Measurements from ENCODE around the gene PPP3R1.

Gene PPP3R1

DNA sequence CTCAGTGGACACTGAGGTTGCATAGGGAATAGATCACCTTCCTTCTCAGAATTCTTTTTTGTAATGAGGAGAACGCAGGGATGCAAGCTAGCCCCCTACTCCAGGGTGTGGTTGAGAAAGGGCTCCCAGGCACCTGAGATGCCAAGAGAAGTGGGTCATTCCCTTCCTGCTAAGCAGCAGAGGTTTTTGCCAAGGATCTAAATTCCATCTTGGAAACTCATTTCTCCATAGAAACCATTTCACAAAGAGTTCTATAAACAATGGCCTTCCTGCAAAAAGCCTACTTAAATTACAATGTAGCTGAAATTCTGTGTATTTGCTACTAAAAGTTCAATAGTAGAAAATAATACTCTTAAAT lies 3.7 kb upstream of the PPP3R1 start:
- DNase-seq = no peak

DNA sequence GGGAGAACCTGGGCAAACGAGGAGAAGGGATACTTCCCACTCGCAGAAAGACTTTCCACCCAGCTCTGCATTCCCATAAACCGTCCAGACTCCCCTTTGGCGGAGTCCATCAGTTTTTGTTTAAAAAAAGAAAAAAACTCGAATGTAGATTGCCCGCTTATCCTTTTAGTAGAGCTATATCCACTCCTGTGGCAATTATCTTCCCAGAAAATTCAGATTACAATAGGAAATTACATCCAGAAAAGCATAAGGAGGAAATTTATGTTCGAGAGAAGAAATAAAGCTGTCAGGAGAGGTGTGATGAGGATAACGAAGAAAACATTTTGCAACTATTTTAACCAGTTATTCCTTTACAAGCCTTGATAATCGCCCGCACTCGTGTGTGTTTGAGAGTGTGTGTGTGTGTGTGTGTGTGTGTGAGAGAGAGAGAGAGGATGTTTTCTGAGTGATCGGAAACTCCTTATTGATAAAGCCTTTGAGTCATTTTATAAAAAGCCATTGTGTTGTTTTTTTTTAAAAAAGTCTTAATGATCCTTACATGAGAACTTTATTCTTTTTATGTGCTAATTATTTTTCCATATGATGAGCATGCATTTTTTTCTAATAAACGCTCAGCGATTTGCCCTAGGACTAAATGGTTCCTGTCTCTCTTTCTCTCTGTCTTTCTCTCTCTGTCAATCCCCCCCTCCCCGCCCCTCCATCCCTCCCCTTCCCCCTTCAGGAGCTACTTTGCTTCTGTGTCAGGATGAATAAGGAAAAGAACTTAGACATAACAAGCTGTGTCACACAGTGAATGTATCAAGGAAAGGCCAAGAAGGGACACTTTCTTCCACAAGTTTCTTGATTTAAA lies 1.1 kb upstream of the PPP3R1 start:
- DNase-seq = peak; percentile 29

DNA sequence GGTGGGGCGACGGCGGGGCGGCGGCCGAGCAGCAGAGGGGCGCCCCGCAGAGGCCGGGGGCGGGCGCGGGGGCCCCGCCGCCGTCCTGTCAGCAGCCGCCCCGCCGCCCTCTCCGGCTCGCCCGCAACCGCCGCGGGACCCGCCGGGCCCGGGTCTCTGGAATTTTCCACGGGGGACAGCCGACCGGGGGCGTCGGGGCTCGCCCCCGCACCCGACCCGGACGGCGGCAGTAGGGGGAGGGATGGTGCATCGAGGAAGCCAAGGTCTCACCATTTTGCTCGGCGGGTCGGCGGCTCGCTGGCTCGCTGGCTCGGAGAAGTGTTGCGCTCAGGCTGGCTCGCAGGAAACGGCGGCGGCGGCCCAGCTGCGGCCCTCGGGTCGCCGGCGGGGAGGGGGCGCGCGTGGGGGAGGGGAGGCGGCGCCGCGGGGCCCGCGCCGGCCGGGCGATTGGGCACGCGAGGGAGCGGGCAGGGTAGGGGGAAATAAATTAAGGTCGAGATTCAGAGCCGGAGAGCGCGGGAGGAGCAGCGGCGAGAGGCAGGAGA lies 405 bp downstream of the PPP3R1 start:
- peak; percentile 68 for DNase-seq

DNA sequence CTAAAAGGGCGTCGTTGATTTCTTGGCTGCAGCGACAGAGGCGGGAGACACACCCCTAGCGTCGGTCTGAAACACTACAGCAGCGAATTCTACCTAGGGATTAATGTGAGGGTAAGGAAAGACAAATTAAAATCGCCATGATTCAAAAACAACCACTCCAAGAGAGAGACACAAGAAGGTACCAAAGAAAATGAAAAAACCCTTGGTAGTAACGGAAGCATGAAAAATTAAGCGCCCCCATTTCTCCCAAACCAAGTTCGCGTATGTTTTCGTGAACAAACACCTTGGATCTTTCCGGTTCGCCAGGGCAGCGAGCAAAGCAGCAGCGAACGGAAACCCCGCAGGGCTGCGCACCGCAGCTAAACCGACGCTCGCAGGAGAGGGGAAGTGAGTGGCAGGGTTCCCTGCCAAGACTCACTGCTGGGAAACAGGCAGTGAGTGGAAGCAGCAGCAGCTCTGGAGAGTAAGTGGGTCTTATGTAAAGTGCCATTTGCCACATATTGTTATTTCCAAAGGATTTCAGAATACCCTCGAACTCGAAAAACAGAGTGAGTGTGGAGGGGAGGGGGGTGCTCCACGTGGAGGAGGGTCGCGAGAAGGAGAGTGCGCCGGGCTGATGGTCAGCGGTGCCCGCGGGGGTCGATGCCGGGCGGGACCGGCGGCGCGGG lies 1.0 kb downstream of the PPP3R1 start:
- DNase-seq = peak; percentile 78

DNA sequence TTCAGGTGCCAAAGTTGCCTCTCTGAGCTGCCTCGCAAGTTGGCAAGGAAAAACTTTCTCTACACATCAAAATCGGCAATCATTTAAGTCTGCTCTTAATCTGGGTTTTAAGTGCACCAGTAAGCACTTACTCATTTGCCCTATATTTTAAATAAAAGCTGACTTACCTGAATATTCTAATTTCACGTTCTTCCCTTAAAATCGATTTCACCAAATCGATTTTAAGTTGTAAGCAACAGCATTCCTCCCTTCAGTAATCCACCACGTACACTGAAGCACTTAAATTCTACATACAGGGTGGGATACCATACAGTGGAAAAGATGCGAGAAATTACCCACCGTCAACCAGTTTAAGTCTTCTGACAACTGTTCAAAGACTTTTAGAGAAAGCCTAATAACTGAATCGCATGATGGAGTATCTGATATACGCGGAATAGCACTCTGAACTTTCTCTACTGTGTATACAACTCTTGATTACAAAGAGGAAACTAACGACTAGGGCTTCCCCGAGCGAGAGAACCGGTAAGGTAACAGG lies 1.6 kb downstream of the PPP3R1 start:
- DNase-seq = no peak

DNA sequence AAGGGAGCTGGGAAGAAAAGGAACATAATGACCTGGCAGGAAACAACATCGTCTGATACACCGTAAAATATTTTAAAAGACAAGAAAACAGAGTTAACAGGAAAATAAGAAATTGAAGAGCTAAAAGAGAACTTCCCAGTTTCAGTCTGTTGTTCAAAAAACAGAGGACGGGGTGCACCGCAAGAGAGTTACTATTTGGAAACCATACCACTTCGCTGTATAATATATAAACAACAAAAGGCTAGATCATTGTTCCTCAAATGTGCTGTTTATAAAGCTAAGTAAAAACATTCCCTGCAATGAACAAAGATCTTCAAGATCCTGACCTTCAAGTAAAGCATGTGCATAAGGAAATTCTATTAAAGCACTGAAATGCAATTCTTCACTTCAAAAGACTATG lies 2.1 kb downstream of the PPP3R1 start:
- DNase-seq = no peak

DNA sequence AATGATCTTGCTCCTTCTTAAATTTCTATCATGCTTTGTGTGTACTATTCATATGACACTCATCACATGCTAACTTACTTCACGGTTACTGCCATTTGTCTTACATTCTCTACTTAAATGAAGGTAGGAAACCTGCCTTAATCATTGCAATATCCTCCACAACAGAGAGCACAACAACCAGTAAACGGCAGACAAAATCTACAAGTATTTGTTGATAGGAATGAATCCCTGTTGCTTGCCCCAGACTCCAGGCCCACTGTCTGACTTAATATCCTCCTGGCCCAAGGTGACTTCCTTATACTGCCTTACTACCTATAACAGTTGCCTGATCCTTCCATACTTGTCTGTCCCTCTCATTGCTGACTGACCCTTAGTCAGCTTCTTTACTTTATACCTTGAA lies 3.5 kb downstream of the PPP3R1 start:
- DNase-seq = no peak

DNA sequence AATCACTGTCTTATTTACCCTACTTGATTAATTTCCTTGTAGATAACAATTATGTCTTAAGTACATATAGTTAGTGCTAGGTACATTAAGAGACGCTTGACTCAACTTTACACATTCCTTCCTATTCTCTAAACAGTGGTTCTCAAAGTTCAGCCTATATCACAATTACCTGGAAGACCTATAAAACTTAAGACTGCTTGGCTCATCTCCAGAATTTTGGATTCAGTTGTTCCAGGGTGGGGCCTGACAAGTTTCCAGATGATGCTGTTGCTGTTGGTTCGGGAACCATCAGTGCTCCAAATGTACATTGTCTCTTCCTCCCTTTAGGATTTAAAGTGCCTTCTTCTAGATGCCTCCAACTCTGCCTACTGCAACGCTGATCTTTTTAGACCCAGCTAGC lies 4.0 kb downstream of the PPP3R1 start:
- no peak for DNase-seq

DNA sequence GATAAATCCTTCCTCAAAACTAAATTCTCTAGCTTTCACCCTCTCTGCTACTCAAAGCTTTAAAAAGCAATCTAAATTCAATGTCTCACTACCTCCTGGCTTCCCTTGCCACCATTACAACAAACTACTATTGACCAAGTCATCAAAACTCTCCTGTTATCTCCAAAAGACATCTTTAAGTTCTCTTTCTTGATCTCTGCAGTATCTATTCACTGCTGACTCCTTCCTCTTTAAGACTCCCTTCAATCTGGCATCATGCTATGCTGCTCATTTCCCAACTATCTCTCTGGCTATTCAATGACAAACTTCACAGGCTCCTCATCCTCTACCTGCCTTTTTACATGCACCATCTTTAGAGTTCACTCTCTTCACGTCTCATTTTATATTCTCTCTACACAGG lies 5.9 kb downstream of the PPP3R1 start:
- DNase-seq = no peak

DNA sequence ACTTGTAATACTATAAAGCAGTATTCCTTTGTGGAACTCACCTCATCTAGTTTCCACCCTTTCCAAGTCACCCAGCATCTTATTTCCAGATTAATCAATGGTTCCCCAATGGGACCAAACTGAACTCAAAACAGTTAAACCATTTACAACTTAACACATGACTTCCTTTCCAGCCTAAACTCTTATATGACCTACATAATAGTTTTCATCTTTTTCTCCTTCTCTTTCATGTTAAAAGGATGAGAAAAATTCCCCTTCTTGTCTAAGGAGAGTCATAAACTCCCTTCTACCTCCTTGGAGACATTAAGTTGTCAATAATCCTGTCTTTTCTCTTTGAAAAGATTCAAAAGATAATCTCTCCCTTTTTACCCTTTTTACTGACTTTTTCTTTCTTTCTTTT lies 6.7 kb downstream of the PPP3R1 start:
- no peak for DNase-seq

DNA sequence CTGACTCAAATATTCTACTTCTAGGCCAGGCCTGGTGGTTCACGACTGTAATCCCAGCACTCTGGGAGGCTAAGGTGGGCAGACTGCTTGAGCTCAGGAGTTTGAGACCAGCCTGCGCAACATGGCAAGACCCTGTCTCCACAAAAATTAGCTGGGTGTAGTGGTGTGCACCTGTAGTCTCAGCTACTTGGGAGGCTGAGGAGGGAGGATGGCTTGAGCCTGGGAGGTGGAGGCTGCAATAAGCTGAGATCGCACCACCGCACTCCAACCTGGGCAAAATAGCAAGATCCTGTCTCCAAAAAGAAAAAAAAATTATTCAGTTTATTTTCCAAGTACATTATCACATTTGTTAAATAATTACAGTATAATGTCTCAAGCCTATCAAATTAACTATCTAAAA lies 7.3 kb downstream of the PPP3R1 start:
- DNase-seq = no peak

DNA sequence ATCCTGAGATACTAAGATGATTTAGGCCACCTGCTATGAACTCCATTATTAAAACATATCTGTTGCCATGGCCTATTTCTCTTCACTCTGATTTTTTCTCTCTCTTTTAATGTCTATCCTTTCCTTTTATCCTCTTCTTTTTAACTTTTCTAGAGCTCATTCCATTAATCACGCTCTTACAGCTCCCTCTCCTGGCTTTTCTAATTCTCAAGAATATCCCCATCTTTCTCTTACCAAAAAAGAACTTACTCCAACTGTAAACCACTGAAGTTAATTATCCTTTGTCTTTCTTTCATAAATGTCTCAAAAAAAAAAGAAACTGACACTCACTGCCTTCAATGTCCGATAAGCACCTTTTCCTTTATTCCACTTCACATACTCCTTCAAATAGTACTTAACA lies 7.9 kb downstream of the PPP3R1 start:
- no peak for DNase-seq

DNA sequence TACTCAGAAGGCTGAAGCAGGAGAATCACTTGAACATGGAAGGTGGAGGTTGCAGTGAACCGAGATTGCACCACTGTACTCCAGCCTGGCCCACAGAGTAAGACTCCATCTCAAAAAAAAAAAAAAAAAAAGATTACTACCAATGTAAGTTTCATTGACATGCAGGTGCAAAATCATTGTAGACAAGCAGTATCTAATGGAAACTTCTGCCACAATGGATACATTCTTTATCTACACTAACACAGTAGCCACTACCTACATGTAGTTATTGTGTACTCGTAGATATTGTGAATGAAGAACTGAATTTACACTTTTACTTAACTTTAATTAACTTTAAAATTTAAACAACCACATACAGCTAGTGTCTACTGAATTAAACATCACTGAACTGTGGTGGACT lies 10.6 kb downstream of the PPP3R1 start:
- DNase-seq = no peak

DNA sequence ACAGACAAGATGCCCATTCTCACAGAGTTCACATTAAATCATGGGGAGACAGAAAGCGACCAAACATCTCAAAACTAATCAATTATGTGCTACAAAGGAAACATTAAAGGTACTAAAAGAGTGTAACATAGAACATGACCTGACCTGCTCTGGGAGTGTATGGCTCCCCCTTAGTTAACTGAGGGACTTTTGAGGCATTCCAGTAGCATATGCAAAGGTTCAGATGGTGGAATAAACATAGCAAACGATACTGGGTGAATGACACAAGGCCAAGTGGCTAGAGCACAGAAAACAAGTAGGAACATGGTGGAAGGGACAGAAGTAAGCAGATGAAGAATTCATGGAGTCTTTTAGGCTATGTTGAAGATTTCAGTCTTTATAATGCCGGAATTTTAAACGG lies 11.9 kb downstream of the PPP3R1 start:
- DNase-seq = no peak

DNA sequence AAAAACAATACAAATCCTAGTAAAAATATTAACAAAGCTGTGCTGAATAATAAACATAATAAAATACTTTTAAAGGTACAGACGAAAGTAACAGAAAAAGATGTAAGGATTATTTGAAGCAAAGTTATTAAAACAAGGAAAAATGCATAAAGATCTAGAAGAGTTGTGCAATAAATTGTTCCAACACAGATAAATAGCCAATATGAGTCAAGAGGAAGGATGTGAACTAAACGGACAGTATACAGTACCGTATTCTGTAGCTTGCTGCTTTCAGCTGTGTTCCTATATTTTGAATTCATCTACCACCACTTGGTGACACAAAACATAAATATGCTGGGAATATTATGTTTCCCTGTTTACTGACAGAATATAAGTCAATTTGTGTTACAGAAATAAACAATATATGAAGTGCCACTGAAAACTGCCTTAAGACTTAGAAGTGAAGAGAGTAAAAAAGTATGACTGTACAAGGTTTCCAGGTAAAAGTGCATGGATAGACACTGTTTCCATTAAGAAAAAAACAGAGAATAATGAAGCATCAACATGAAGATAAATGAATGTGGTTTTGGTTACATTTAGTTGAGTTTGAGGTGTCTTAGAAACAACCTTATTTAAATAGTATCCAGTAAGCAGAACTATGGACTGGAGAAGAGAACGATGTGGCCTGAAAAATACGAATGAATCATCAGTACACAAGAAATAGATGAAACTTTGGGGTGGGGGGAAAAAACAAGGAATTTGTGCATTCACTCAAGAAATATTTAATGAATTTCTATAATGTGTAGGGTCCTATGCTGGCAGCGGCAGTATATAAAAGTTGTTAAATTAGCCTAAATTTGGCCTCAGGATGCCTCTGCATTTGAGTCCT lies 13.1 kb downstream of the PPP3R1 start:
- DNase-seq = no peak

DNA sequence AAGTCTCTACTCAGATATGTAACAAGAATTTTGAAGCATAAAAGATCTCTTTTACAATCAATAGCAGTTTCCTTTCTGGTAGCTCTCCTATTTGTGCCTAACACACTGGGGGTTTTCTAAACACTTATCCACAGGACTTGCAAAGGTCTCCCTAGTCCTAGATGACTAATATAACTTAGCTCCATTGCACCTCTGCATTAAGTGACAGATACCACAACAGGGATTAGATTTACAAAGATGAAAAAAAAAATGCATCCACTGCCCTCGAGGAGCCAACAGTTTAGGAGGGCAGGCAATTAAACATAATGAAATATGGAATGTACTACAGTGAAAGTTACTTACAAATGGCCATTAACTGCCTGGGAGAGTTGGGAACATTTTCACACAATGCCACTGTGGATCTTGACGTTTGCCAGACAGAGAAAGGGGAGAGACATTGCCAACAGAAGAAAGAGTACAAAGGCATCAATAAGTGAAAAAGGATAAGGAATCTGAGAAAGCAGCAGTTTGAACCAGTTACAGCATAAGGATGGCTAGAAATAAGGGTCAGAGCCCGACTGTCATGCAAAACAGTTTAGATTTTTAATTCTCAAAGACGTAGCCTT lies 14.3 kb downstream of the PPP3R1 start:
- DNase-seq = no peak

DNA sequence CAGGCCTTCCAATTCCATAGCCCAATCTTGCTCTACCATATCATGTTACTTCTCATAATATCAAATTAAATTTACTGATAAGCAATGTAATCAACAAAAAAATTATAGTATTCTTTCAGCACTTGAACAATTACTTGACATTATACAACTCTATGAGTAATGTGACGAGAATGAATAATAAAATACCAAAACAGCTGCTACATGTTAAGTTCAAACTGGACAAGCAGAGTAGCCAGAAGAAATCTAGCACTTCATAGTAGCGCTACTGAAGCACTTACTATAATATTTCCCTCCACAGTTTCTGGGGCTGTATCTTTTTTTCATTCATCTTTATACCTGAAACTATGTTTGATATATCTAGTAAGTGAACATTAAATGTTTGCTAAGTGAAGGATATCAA lies 14.9 kb downstream of the PPP3R1 start:
- DNase-seq = no peak

DNA sequence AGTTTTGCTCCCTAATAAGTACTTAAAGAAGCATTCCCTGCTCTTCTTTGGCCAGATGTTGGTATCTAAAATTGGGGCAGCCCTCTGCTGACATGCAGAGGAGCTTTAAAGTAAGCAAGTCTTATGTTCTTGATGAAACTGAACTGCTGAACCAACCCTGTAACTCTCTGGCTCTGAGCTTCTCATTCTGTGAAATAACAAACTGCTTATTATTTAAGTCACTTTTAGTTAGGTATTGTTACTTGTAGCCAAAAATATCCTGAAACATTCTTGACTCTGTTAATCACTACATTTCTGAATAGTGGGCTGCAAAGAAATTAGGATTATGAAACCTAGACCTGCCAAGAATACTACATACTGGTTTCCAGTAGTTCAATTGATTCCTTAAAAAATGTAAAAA lies 15.5 kb downstream of the PPP3R1 start:
- DNase-seq = no peak

DNA sequence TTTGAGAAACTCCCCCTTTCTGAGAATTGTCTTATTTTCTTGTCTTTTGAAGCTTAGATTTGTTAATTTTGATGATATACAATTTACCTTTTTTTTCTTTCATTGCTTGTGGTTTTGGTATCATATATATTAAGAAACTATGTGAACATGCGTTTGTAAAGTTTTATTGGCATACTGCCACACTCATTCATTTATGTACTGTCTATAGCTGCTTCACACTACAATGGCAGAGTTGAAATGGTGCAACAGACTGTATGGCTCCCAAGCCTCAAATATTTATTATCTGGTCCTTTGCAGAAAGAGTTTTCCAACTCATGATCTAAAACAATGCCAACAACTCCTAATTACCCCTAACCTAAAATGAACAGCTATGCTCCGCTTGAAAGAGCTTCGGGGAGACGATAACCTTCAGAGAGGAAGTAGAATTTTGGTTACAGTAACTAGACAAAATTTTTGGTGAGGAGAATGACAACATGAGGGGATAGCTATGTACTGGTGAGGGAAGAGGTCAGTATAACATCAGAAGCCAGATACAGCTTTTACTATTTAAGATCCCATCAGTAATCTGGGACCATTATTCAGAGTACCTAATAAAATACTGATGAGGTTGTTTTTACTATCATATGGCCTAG lies 16.1 kb downstream of the PPP3R1 start:
- DNase-seq = no peak

DNA sequence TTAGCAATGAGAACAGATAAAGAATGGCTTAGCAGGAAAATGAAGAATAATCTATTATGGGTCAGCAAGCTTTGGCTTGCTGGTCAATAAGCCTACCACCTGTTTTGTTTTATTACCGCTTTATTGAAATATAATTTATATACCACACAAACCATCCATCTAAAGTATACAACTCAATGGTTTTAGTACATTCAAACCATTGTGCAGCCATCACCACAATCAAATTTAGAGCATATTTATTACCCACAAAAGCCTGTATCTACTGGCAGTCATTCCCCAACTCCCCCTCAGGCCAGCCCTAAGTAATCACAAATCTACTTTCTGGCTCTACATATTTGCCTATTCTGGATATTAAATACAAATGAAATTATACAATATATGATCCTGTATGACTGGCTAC lies 17.2 kb downstream of the PPP3R1 start:
- DNase-seq = no peak

DNA sequence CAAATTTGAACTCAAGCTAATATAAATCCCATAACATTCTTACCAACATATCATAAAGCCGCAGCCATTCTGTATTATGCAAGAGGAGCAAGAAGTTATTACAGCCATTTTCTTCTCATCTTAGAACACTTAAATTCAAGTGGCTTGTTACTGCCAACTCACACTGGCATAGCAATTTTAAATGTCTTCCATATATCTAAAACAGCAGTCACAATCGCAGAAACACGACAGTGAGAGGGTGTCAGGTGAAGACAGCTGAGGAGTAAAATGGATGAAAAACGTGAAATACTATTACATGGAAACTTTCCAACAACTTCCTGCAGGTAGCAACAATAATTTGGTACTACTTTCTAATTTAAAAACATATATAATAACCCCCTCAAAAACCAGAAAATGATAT lies 17.9 kb downstream of the PPP3R1 start:
- no peak for DNase-seq

DNA sequence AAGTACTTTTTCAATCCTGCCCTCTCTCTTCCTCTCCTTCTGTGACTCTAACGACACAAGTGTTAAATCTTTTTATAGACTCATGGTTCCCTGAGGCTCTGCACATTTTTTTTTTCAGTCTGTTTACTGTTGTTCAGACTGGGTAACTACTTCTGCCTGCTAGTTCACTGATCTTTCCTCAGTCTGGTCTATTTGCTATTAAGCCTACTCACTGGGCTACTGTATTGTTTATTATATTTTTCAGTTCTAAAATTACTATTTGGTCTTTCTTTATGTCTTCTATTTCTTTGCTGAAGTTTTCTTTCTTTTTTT lies 21.3 kb downstream of the PPP3R1 start:
- DNase-seq = no peak
